Raji (cell line): ENCODE data around the gene RNF14.

Experiments used
- POLR2A ChIP-seq: IDR thresholded peaks from 2 replicates; pipeline ENCODE4 v1.6.1; 2011; ENCODE audit warnings: low read depth, low read length, control low read depth; ENCODE audit not compliant: insufficient read depth

RNF14 gene

GRCh38 chr5:141960449-141961323, 8.2 kb upstream of the RNF14 start:
- 0 out of 2 replicates have a peak, but pooled peaks have one; percentile 30 for TF ChIP-seq POLR2A

- no peak for TF ChIP-seq POLR2A
Observed at GRCh38 chr5:141961466-141961865, 7.4 kb upstream of the RNF14 start.

GRCh38 chr5:141963701-141964100, 5.2 kb upstream of the RNF14 start:
- no peak for TF ChIP-seq POLR2A

GRCh38 chr5:141965071-141965470, 3.8 kb upstream of the RNF14 start:
- TF ChIP-seq POLR2A: no peak

GRCh38 chr5:141966275-141966962, 2.5 kb upstream of the RNF14 start:
- TF ChIP-seq POLR2A: no peak

GRCh38 chr5:141966963-141967333, 2.0 kb upstream of the RNF14 start:
- no peak for TF ChIP-seq POLR2A

GRCh38 chr5:141969783-141970771, 1.2 kb downstream of the RNF14 start:
- peak; percentile 63 for TF ChIP-seq POLR2A

GRCh38 chr5:141973871-141974595, 5.1 kb downstream of the RNF14 start:
- TF ChIP-seq POLR2A: no peak

GRCh38 chr5:141976176-141976575, 7.3 kb downstream of the RNF14 start:
- no peak for TF ChIP-seq POLR2A

GRCh38 chr5:141978389-141978788, 9.5 kb downstream of the RNF14 start:
- TF ChIP-seq POLR2A: no peak

GRCh38 chr5:141982626-141983025, 13.7 kb downstream of the RNF14 start:
- TF ChIP-seq POLR2A: no peak

GRCh38 chr5:141986072-141986471, 17.2 kb downstream of the RNF14 start:
- TF ChIP-seq POLR2A: no peak

GRCh38 chr5:141989720-141990119, 20.8 kb downstream of the RNF14 start:
- no peak for TF ChIP-seq POLR2A

GRCh38 chr5:141992349-141992963, 23.6 kb downstream of the RNF14 start:
- TF ChIP-seq POLR2A: no peak
